Measurements from ENCODE around the gene OGG1.

Gene OGG1

GRCh38 chr3:9704347-9705322 lies 45.1 kb upstream of the OGG1 start:
- no peak for DNase-seq (ENCODE audit: extremely low read depth, low read depth)
- TF ChIP-seq CTCF (IDR thresholded peaks at IDR 0.05; ENCODE audit: low read depth, low read length), result no peak

GRCh38 chr3:9710174-9710739 lies 39.5 kb upstream of the OGG1 start:
- DNase-seq (ENCODE audit: extremely low read depth, low read depth), result no peak
- no peak for TF ChIP-seq CTCF (IDR thresholded peaks at IDR 0.05; ENCODE audit: low read depth, low read length)

GRCh38 chr3:9712415-9712814 lies 37.3 kb upstream of the OGG1 start:
- DNase-seq (ENCODE audit: extremely low read depth, low read depth), result no peak
- no peak for TF ChIP-seq CTCF (IDR thresholded peaks at IDR 0.05; ENCODE audit: low read depth, low read length)

- DNase-seq (ENCODE audit: extremely low read depth, low read depth), result no peak
- TF ChIP-seq CTCF (IDR thresholded peaks at IDR 0.05; ENCODE audit: low read depth, low read length), result no peak
These were observed 36.6 kb upstream of the OGG1 start for GRCh38 chr3:9713142-9713541.

GRCh38 chr3:9715136-9715535 lies 34.6 kb upstream of the OGG1 start:
- TF ChIP-seq CTCF (IDR thresholded peaks at IDR 0.05; ENCODE audit: low read depth, low read length), result no peak
- no peak for DNase-seq (ENCODE audit: extremely low read depth, low read depth)

GRCh38 chr3:9715764-9716437 lies 33.9 kb upstream of the OGG1 start:
- peak; percentile 82 for DNase-seq (ENCODE audit: extremely low read depth, low read depth)
- peak; percentile 100 for TF ChIP-seq CTCF (IDR thresholded peaks at IDR 0.05; ENCODE audit: low read depth, low read length)

All from AG09319 (cell line).